Stimulated activated CD8-positive, alpha-beta memory T cell treated with anti-CD3 and anti-CD28 coated beads, Interleukin-4, amount 100 ng/mL, for 24 hours (primary cell): ENCODE data around the gene BCAS4.

Experiments
- DNase-seq: peaks from one replicate; pipeline ENCODE4 v3.0.0-alpha.2; 2020; ENCODE audit warnings: low read depth

The BCAS4 gene

DNA sequence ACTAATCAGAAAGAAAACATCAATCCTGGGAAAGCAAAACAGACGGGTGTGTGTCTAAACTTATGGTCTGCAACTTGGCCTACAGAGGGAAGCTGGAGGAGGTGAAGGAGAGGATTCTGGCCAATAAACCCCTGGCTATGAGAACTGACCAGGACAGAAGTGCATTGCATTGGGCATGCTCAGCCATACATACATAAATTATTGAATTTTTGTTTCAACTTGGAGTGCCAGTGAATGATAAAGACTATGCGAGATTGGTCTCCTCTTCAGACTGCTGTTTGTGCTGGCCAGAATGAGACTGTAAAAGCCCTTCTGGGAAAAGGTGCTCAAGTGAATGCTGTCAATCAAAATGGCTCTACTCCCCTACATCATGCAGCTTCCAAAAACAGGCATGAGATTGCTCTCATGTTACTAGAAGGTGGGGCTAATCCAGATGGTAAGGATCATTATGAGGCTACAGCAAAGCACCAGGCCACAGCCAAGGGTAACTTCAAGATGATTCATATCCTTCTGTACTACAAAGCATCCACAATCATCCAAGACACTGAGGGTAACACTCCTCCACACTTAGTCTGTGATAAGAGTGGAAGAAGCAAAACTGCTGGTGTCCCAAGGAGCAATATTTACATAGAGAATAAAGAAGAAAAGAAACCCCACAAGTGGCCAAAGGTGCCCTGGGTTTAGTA, 119.0 kb downstream of the BCAS4 start:
- no peak for DNase-seq

GRCh38 chr20:50915424-50915823, 120.6 kb downstream of the BCAS4 start:
- DNase-seq: no peak

DNA sequence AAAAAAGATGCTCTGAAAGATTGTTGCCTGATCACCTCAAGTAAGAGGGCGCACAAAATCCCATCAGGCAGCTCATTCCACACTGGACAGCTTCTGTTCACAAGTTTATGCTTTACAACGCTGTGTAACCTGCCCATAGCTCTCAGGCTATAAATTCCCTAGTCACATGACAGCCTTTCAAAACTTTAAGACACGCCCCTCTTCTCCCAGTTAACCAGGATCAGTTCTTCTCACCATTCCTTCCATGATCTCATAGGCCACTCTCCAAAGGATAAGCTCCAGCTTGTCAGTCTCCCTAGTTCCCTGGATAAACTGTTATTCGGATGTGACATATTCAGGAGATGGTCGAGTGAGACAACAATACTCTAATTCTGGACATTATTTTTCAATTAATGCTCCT, 121.4 kb downstream of the BCAS4 start:
- DNase-seq: no peak

DNA sequence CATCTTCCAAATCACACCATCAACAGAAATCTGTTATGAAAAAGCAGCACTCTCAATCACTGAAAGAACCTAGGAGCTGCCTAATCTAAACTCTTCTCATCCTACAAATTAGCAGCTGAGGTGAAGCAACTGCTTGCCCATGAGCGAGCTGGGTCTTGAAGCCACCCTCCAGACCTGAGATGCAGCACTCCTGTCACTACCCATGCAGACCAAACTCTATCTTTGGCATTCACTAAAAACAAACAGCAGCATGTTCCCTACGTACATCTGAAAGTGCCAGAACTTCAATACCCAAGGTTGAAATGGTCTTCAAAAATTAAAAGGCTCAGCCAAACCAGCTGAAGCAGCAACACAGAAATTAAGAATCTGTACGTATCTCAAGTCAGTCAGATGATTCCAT, 122.1 kb downstream of the BCAS4 start:
- DNase-seq: no peak

DNA sequence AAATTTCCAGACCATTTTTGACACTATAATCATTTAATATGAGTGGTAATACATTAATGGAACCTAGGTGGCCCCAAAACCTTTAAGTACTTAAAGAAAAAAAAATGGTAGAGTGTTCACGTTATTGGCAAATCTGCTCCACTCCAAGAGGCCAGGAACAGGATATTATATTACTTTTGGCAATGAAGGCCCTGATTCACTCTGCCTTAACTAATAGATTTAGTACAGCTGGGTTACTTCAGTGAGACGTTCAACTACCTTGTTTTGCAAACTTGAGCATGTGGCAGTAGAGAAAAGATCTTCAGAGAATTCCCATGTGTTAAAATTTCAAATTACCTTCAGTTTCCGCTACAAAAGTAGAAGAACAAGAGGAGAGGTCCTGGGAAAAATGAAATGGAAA, 123.5 kb downstream of the BCAS4 start:
- no peak for DNase-seq

DNA sequence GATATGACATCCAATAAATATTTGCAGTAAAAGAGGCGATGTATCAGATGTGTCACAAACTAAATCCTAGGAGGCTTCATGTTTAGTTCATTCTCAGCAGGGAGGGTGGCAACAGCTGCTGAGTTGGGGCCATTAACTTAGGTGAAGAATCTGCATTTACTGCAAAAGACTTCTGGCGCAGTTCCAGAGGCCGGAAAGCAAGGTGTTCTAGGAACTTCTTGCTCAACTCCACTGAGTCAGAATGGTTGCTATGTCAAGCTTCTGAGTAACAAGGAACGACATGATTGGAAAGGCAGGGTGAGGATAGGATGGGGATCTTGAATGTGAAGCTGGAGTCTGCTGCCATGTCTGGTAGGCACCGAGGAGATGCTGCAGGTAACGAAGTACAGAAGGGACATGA, 124.7 kb downstream of the BCAS4 start:
- DNase-seq: no peak

DNA sequence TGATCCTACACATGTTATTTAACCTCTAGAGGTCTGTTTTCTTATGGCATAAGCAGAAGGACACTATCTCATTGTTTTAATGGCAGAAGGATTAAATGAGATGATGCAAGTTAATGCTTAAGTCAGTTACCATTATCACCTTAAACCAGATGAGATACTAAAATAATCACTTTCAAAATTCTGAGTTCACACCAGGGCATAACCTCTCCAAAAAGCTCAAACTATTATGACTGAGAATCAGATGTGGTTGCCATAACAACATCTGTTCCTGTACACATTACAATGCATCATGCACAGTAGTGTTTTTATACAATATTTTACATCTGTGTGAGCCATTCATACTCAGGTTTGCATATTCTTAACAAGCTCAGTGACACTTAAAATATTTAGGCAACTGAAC, 126.1 kb downstream of the BCAS4 start:
- no peak for DNase-seq

- DNase-seq: no peak
Measured at GRCh38 chr20:50921803-50922501, 127.1 kb downstream of the BCAS4 start.

DNA sequence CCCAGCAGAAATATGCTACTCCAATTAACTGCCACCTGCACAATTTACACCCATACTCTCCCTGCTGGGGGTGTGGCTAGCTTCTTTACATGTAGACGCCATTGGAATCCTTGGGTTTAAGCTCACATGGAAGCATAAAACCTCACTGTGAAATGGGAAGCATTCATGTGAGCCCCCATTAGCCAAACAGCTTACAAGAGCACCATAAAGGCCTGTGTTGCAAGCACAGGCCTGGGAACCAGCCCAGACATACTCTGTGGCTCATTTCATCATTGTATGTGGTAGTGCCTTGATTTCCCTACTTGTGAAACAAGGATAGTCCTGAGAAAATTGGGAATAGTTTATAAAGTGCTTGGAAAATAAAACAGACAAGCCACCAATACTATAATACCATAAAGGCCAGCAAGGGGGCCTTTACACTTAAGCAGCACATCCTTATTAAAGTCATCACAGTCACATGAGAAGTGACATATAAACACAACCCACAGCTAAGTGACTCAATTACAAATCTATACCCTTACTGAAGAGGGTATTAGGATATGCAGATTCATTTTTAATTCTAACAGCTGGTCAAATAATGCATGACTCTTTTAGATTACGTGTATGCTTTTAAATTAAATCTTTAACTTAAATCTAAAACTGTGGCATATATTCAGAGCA, 129.5 kb downstream of the BCAS4 start:
- DNase-seq: no peak

DNA sequence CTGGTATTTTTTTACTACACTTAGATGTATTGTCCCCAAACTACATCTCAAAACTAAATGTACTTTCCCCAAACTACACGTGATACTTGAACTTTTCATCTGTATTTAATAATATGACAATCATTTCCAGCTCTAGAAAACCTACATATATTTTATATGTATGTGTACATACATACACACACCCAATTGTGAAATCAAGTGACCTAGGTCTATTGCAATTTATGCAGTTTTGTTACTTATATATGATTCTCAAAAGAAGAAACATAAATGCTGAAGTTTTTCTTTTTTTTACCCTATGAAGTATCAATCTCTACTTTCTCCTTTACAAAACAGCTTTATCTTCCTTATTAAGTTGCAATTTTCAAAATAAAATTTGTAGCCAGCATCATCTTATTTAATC, 131.7 kb downstream of the BCAS4 start:
- DNase-seq: no peak
